Parathyroid adenoma (tissue), 2 donors: ENCODE data around the gene FBXL4.

Source experiments
- H2AFZ ChIP-seq: fragments of 300-600 bp; sonication (generic); one replicate; pipeline ENCODE4 v1.7.0; 2017; ENCODE audit warnings: antibody characterized with exemption, mild to moderate bottlenecking
- H3K27ac ChIP-seq: fragments of 300-600 bp; sonication (generic); one replicate; pipeline ENCODE4 v1.7.0; 2017
- H3K27me3 ChIP-seq: fragments of 300-600 bp; sonication (generic); one replicate; pipeline ENCODE4 v1.7.0; 2017; ENCODE audit warnings: low read length; ENCODE audit not compliant: control insufficient read depth, insufficient read depth
- H3K36me3 ChIP-seq: fragments of 300-600 bp; sonication (generic); one replicate; pipeline ENCODE4 v1.7.0; 2017; ENCODE audit warnings: low read length; ENCODE audit not compliant: control insufficient read depth, insufficient read depth
- H3K4me1 ChIP-seq: fragments of 300-600 bp; sonication (generic); one replicate; pipeline ENCODE4 v1.7.0; 2017; ENCODE audit warnings: control low read depth
- H3K4me2 ChIP-seq: fragments of 300-600 bp; sonication (generic); one replicate; pipeline ENCODE4 v1.7.0; 2017; ENCODE audit warnings: low read length
- H3K4me3 ChIP-seq: fragments of 300-600 bp; sonication (generic); one replicate; pipeline ENCODE4 v1.7.0; 2017; ENCODE audit warnings: low read depth, low read length
- H3K79me2 ChIP-seq: fragments of 300-600 bp; sonication (generic); one replicate; pipeline ENCODE4 v1.7.0; 2017; ENCODE audit warnings: control low read depth
- H3K9ac ChIP-seq: fragments of 300-600 bp; sonication (generic); one replicate; pipeline ENCODE4 v1.7.0; 2017; ENCODE audit warnings: mild to moderate bottlenecking
- H3K9me3 ChIP-seq: fragments of 300-600 bp; sonication (generic); one replicate; pipeline ENCODE4 v1.7.0; 2017; ENCODE audit warnings: low read length; ENCODE audit not compliant: control insufficient read depth
- TF ChIP-seq, protein P1 (sequence below): fragments of 300-600 bp; sonication (generic); IDR thresholded peaks from one replicate; pipeline ENCODE4 v1.7.0; 2017; ENCODE audit warnings: antibody characterized with exemption, mild to moderate bottlenecking
- donor health status: primary hyperparathyroidism.

FBXL4 gene

DNA sequence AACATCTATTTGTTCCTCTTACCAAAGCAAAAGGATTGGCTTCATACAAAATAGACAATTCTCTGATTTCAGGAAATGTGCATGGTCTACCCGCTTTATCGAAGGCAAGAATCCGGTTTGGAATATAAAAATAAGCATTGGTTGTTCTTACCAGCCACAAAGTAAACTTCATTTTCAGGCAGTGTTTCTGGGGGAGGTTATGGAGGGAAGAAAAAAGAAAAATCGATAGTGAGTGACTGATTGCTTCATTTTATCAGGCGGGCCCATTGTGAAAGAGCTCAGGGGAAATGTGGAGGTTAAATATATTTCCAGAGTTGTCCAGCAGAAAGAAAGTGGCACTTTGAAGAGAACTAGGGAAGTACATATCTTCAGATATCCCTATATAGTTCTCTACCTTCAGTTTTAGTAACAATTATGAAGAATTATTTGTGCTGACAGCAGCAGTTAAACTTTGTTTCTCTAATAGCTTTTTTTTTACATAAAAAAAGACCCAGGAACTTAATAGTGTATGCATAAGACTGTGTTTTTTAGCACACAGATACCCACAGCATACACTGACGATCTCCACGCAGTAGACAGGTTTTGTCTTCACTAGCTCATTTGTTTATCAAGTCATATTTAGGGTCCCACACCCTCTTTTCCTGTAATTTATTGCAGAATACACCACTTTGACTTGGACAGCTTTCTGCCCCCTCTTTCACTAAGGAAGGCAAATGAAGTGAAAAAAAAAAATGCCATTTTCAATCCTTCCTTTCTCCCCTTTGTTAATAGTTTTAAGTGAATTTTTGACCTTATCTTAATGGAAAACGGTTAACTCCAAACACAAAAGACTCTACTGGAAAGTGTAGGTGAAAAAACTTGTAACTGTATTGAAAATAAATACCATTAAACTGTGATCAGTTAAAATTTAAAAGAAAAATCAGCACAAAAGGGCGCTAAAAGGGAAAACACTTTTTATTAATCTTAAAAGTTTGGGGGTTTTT is 110.5 kb downstream of the FBXL4 start:
- H3K9ac ChIP-seq, result no peak overlapping the region
- H3K4me3 ChIP-seq, result no peak overlapping the region
- H3K4me2 ChIP-seq, result no peak overlapping the region
- H3K9me3 ChIP-seq, result no peaks in the 10 kb centered on the region
- peaks cover 18% of the 10 kb centered on the region for H3K27me3 ChIP-seq
- H3K79me2 ChIP-seq, result no peaks in the 10 kb centered on the region
- TF ChIP-seq, protein P1, sequence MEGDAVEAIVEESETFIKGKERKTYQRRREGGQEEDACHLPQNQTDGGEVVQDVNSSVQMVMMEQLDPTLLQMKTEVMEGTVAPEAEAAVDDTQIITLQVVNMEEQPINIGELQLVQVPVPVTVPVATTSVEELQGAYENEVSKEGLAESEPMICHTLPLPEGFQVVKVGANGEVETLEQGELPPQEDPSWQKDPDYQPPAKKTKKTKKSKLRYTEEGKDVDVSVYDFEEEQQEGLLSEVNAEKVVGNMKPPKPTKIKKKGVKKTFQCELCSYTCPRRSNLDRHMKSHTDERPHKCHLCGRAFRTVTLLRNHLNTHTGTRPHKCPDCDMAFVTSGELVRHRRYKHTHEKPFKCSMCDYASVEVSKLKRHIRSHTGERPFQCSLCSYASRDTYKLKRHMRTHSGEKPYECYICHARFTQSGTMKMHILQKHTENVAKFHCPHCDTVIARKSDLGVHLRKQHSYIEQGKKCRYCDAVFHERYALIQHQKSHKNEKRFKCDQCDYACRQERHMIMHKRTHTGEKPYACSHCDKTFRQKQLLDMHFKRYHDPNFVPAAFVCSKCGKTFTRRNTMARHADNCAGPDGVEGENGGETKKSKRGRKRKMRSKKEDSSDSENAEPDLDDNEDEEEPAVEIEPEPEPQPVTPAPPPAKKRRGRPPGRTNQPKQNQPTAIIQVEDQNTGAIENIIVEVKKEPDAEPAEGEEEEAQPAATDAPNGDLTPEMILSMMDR, result no peak
- H3K36me3 ChIP-seq, result no peaks in the 10 kb centered on the region
- H3K4me1 ChIP-seq, result peaks cover 2% of the 10 kb centered on the region
- no peak overlapping the region for H3K27ac ChIP-seq
- no peak overlapping the region for H2AFZ ChIP-seq

- Histone ChIP-seq H3K27me3 (peaks cover 22% of the 10 kb centered on the region), H3K4me3 (no peak overlapping the region), H2AFZ (no peak overlapping the region), H3K4me2 (no peak overlapping the region), H3K9me3 (no peaks in the 10 kb centered on the region), H3K36me3 (no peaks in the 10 kb centered on the region), H3K27ac (no peak overlapping the region), H3K4me1 (peaks cover 2% of the 10 kb centered on the region), H3K9ac (no peak overlapping the region), H3K79me2 (no peaks in the 10 kb centered on the region)
- TF ChIP-seq, protein P1, result no peak
Observed at GRCh38 chr6:98836025-98836961, 111.5 kb downstream of the FBXL4 start.

DNA sequence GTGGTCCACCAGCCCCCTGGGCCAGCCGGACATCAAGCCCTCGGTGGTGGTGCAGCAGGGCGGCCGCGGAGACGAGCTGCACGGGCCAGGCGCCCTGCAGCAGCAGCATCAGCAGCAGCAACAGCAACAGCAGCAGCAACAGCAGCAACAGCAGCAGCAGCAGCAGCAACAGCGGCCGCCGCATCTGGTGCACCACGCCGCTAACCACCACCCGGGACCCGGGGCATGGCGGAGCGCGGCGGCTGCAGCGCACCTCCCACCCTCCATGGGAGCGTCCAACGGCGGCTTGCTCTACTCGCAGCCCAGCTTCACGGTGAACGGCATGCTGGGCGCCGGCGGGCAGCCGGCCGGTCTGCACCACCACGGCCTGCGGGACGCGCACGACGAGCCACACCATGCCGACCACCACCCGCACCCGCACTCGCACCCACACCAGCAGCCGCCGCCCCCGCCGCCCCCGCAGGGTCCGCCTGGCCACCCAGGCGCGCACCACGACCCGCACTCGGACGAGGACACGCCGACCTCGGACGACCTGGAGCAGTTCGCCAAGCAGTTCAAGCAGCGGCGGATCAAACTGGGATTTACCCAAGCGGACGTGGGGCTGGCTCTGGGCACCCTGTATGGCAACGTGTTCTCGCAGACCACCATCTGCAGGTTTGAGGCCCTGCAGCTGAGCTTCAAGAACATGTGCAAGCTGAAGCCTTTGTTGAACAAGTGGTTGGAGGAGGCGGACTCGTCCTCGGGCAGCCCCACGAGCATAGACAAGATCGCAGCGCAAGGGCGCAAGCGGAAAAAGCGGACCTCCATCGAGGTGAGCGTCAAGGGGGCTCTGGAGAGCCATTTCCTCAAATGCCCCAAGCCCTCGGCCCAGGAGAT is 112.4 kb downstream of the FBXL4 start:
- Histone ChIP-seq H3K36me3 (no peaks in the 10 kb centered on the region), H3K4me3 (no peak overlapping the region), H3K9ac (no peak overlapping the region), H3K27ac (no peak overlapping the region), H3K9me3 (no peaks in the 10 kb centered on the region), H3K4me2 (peak overlapping the region; percentile 49), H2AFZ (no peak overlapping the region), H3K79me2 (no peaks in the 10 kb centered on the region), H3K27me3 (peaks cover 28% of the 10 kb centered on the region), H3K4me1 (peaks cover 2% of the 10 kb centered on the region)
- TF ChIP-seq, protein P1, result no peak
